ENCODE data around the gene NAIF1. TPM values are rescaled to one million over a fixed set of nuclear protein-coding genes. Genes with fewer than 3 reads are reported as not detected.
A peak's percentile ranks its signal among the peaks of the same experiment; 100 is the strongest.

Gene NAIF1
- total RNA-seq, 2 experiments from 2014 or later: 8.6 to 14.9 TPM

GRCh38 chr9:128065907-128066712 is 1.0 kb downstream of the NAIF1 start:
- Histone ChIP-seq H3K9me3 (ENCODE audit: low read length) (no peaks in the 10 kb centered on the region), H3K4me1 (ENCODE audit: insufficient read depth, low read length, poor library complexity, severe bottlenecking) (peaks cover 34% of the 10 kb centered on the region), H3K9me2 (ENCODE audit: insufficient read depth, low read length) (no peaks in the 10 kb centered on the region), H3K4me2 (ENCODE audit: low read length) (peak overlapping the region; percentile 85), H3K36me3 (ENCODE audit: insufficient read depth, low read length) (peaks cover 10% of the 10 kb centered on the region), H2AFZ (ENCODE audit: low read length) (no peak overlapping the region), H3K27ac (ENCODE audit: low read depth, low read length, poor library complexity, severe bottlenecking) (no peak overlapping the region), H3K4me3 (ENCODE audit: low read depth, low read length, poor library complexity, severe bottlenecking) (peak overlapping the region; percentile 73), H3K79me2 (ENCODE audit: insufficient read depth, low read depth, low read length) (peaks cover 38% of the 10 kb centered on the region), H4K20me1 (ENCODE audit: insufficient read depth, low read length) (no peaks in the 10 kb centered on the region)
- TF ChIP-seq CTCF (conservative IDR thresholded peaks at IDR 0.05; ENCODE audit: low read length) (no peak), EZH2phosphoT487 (IDR thresholded peaks at IDR 0.05; ENCODE audit: borderline replicate concordance, low read depth, low read length) (no peak)
- ChIA-PET CTCF (ENCODE audit: unreplicated experiment) (no interaction called here), POLR2A (interaction anchor here (0.6 to 0.7 kb wide), 2 partner anchors 7 to 334 kb away, joined by 4 to 8 read pairs; no protein-coding TSS in a partner anchor)
- no TSS peak for BruUV-seq (replicated peaks)
- intact Hi-C loops (cut with micrococcal nuclease; ENCODE audit: unreplicated experiment): loop anchor here (5.0 kb wide), 1 partner anchor 289 kb away; the partner anchor contains the start of gene SH2D3C
- no peak for DNase-seq (ENCODE audit: low spot score)

- ChIA-PET CTCF (ENCODE audit: unreplicated experiment) (no interaction called here), POLR2A (no interaction called here)
- Histone ChIP-seq H3K9me3 (ENCODE audit: low read length) (no peaks in the 10 kb centered on the region), H3K4me2 (ENCODE audit: low read length) (no peak overlapping the region), H3K27ac (ENCODE audit: low read depth, low read length, poor library complexity, severe bottlenecking) (no peak overlapping the region), H3K79me2 (ENCODE audit: insufficient read depth, low read depth, low read length) (peaks cover 12% of the 10 kb centered on the region; the same call in 1 of the 2 replicates), H3K4me1 (ENCODE audit: insufficient read depth, low read length, poor library complexity, severe bottlenecking) (peaks cover 27% of the 10 kb centered on the region), H3K9me2 (ENCODE audit: insufficient read depth, low read length) (no peaks in the 10 kb centered on the region), H2AFZ (ENCODE audit: low read length) (no peak overlapping the region), H4K20me1 (ENCODE audit: insufficient read depth, low read length) (no peaks in the 10 kb centered on the region), H3K4me3 (ENCODE audit: low read depth, low read length, poor library complexity, severe bottlenecking) (no peak overlapping the region), H3K36me3 (ENCODE audit: insufficient read depth, low read length) (peaks cover 10% of the 10 kb centered on the region)
- intact Hi-C loops (cut with micrococcal nuclease; ENCODE audit: unreplicated experiment): no loop called here
- TF ChIP-seq CTCF (conservative IDR thresholded peaks at IDR 0.05; ENCODE audit: low read length) (no peak), EZH2phosphoT487 (IDR thresholded peaks at IDR 0.05; ENCODE audit: borderline replicate concordance, low read depth, low read length) (no peak)
- BruUV-seq (replicated peaks): no TSS peak
- no peak for DNase-seq (ENCODE audit: low spot score)
These were observed 4.0 kb downstream of the NAIF1 start for GRCh38 chr9:128062846-128063831.
